ENCODE data around the gene PTBP1. TPM values are rescaled to one million over a fixed set of nuclear protein-coding genes. Genes with fewer than 3 reads are reported as not detected.
A peak's percentile ranks its signal among the peaks of the same experiment; 100 is the strongest.

Gene PTBP1
- polyA plus RNA-seq, 3 donors, result 62.4 to 117 (median 81.6) TPM

- peak overlapping the region; percentile 60 to 94 (median 71) for H3K27ac Mint-ChIP-seq
- intact Hi-C loops (cut with micrococcal nuclease), result loop anchor here in 1 of 2 donors (5.0 kb wide), 1 partner anchor 137 kb away; the partner anchor contains the start of gene RNF126
- peaks cover 70% of the 10 kb centered on the region for H3K79me2 ChIP-seq (ENCODE audit: insufficient read depth, low read length)
- H3K27ac ChIP-seq (ENCODE audit: low read depth in 1 of 2, low read length in 2 of 2), result peak overlapping the region; percentile 46 to 73
- WGBS (ENCODE audit: insufficient coverage), result 20% methylated on average over 24 of the region's 28 CpGs
- peaks cover 40 to 47% of the 10 kb centered on the region in 2 donors for H3K4me1 ChIP-seq (ENCODE audit: control insufficient read depth in 1 of 2, insufficient read depth in 2 of 2, low read length in 2 of 2)
- DNase-seq, result no peak
- peaks cover 0 to 1% (median 0%) of the 10 kb centered on the region in 3 donors for H3K27me3 Mint-ChIP-seq (ENCODE audit: low read depth in 3 of 3)
- no peak overlapping the region for H2AFZ ChIP-seq (ENCODE audit: insufficient read depth, low read depth, low read length, poor library complexity, severe bottlenecking)
- TF ChIP-seq CTCF (IDR thresholded peaks at IDR 0.05), result no peak
- no peaks in the 10 kb centered on the region for H3K9me3 ChIP-seq (replicated peaks in 1 of 2; ENCODE audit: control insufficient read depth in 1 of 2, insufficient read depth in 1 of 2, low read length in 2 of 2)
- peaks cover 30 to 43% of the 10 kb centered on the region in 2 donors for H3K36me3 ChIP-seq (replicated peaks in 1 of 2; ENCODE audit: control insufficient read depth in 1 of 2, insufficient read depth in 2 of 2, low read length in 2 of 2)
- H3K4me3 ChIP-seq (replicated peaks in 1 of 3; ENCODE audit: low read depth in 2 of 3, low read length in 3 of 3), result peak overlapping the region; percentile 85 to 97 (median 88)
- H3K27me3 ChIP-seq (ENCODE audit: control insufficient read depth in 2 of 2, insufficient read depth in 2 of 2, low read length in 2 of 2), result no peaks in the 10 kb centered on the region
- H3K4me3 Mint-ChIP-seq, result peak overlapping the region; percentile 85 to 93
- H3K9ac ChIP-seq (ENCODE audit: insufficient read depth, low read length, poor library complexity, severe bottlenecking), result peak overlapping the region; percentile 83
- peaks cover 16 to 43% of the 10 kb centered on the region in 2 donors for H3K36me3 Mint-ChIP-seq
- peaks cover 0 to 1% (median 0%) of the 10 kb centered on the region in 7 donors for H3K9me3 Mint-ChIP-seq
- H3K4me1 Mint-ChIP-seq, result peaks cover 28% of the 10 kb centered on the region
- H3K4me2 ChIP-seq (replicated peaks; ENCODE audit: extremely low read depth, low read length, poor library complexity, severe bottlenecking), result peak overlapping the region; percentile 96
- H4K20me1 ChIP-seq (ENCODE audit: insufficient read depth, low read length), result peaks cover 65% of the 10 kb centered on the region
These were observed 2.0 kb downstream of the PTBP1 start for GRCh38 chr19:799076-799881.

GRCh38 chr19:800360-801029 lies 3.2 kb downstream of the PTBP1 start:
- H3K36me3 ChIP-seq (replicated peaks in 1 of 2; ENCODE audit: control insufficient read depth in 1 of 2, insufficient read depth in 2 of 2, low read length in 2 of 2), result peaks cover 40 to 55% of the 10 kb centered on the region in 2 donors
- no peaks in the 10 kb centered on the region for H3K27me3 ChIP-seq (ENCODE audit: control insufficient read depth in 2 of 2, insufficient read depth in 2 of 2, low read length in 2 of 2)
- H3K4me1 Mint-ChIP-seq, result peaks cover 28% of the 10 kb centered on the region
- H3K27me3 Mint-ChIP-seq (ENCODE audit: low read depth in 3 of 3), result peaks cover 0 to 1% (median 0%) of the 10 kb centered on the region in 3 donors
- TF ChIP-seq CTCF (IDR thresholded peaks at IDR 0.05), result no peak
- H3K4me3 ChIP-seq (replicated peaks in 1 of 3; ENCODE audit: low read depth in 2 of 3, low read length in 3 of 3), result peak overlapping the region in 1 of 3 experiments; percentile 97
- peak overlapping the region; percentile 22 to 59 for H3K27ac ChIP-seq (ENCODE audit: low read depth in 1 of 2, low read length in 2 of 2)
- H3K79me2 ChIP-seq (ENCODE audit: insufficient read depth, low read length), result peaks cover 82% of the 10 kb centered on the region
- peaks cover 18 to 50% of the 10 kb centered on the region in 2 donors for H3K36me3 Mint-ChIP-seq
- H3K4me3 Mint-ChIP-seq, result peak overlapping the region in 1 of 2 donors; percentile 21
- peak overlapping the region; percentile 16 for H3K4me2 ChIP-seq (replicated peaks; ENCODE audit: extremely low read depth, low read length, poor library complexity, severe bottlenecking)
- no peak for DNase-seq
- intact Hi-C loops (cut with micrococcal nuclease), result no loop called here
- peaks cover 77% of the 10 kb centered on the region for H4K20me1 ChIP-seq (ENCODE audit: insufficient read depth, low read length)
- no peaks in the 10 kb centered on the region for H3K9me3 Mint-ChIP-seq
- H3K4me1 ChIP-seq (ENCODE audit: control insufficient read depth in 1 of 2, insufficient read depth in 2 of 2, low read length in 2 of 2), result peaks cover 40 to 47% of the 10 kb centered on the region in 2 donors
- H3K9me3 ChIP-seq (replicated peaks in 1 of 2; ENCODE audit: control insufficient read depth in 1 of 2, insufficient read depth in 1 of 2, low read length in 2 of 2), result no peaks in the 10 kb centered on the region
- H3K27ac Mint-ChIP-seq, result peak overlapping the region in 6 of 7 donors; percentile 10 to 78 (median 38)
- H3K9ac ChIP-seq (ENCODE audit: insufficient read depth, low read length, poor library complexity, severe bottlenecking), result no peak overlapping the region
- WGBS (ENCODE audit: insufficient coverage), result 67% methylated on average over 10 of the region's 17 CpGs
- no peak overlapping the region for H2AFZ ChIP-seq (ENCODE audit: insufficient read depth, low read depth, low read length, poor library complexity, severe bottlenecking)
